Dendritic cell treated with granulocyte-macrophage colony-stimulating factor and Interleukin-4, amounts not matched to agents 40 ng/mL and 50 ng/mL, for 4 days (primary cell): Measurements from ENCODE around the gene TTC7B.
A peak's percentile ranks its signal among the peaks of the same experiment; 100 is the strongest.

Experiments
- H3K27ac Mint-ChIP-seq: one replicate; pipeline ENCODE4 v1.8.0; 2022; ENCODE audit warnings: mild to moderate bottlenecking, mixed read lengths
- H3K27me3 Mint-ChIP-seq: one replicate; pipeline ENCODE4 v1.8.0; 2022; ENCODE audit warnings: mild to moderate bottlenecking, mixed read lengths
- H3K36me3 Mint-ChIP-seq: one replicate; pipeline ENCODE4 v1.8.0; 2022; ENCODE audit warnings: low read depth, mixed read lengths
- H3K4me1 Mint-ChIP-seq: one replicate; pipeline ENCODE4 v1.8.0; 2022; ENCODE audit warnings: low read depth, mixed read lengths
- H3K4me3 Mint-ChIP-seq: one replicate; pipeline ENCODE4 v1.8.0; 2022; ENCODE audit warnings: mild to moderate bottlenecking, moderate library complexity, mixed read lengths
- H3K9me3 Mint-ChIP-seq: one replicate; pipeline ENCODE4 v1.8.0; 2022; ENCODE audit warnings: mixed read lengths
- intact Hi-C: fragments of 100-400 bp; cut with micrococcal nuclease; formaldehyde crosslinking; loops from one replicate; pipeline ENCODE4 v1.15.0; 2022

TTC7B gene

DNA sequence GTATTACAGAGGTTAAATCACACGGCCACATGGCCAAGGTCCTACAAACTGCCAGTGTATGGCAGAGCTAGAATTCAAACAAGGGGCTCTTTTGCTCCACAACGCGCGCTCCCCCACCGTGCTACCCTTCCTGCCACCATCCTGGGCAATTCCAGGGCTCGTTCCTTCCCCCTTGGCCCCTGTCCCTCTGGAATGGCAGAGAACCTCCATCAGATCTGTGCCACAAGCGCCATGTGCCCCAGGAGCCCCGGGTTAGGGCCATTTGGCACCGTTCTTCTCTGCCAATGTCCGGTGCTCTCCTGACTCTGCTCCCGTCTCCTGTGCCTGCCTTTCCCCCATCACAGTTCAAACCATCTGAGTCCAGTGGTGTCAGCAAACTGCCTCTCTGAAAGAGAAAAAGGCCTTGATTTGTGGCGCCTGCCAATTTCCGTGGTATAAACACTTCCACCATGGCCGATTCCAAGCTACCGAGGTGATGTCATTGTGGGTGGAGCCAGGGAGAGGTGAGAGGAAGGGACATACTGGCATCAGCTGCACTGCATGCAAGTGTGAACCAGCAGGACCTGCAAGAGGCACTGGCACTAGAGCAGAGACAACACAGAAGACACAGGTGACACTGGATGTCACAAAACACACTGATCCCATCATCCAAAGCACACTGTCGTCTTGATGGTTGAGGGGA is 256.3 kb downstream of the TTC7B start:
- H3K27ac Mint-ChIP-seq = no peak overlapping the region
- peaks cover 20% of the 10 kb centered on the region for H3K4me1 Mint-ChIP-seq
- no peaks in the 10 kb centered on the region for H3K9me3 Mint-ChIP-seq
- H3K27me3 Mint-ChIP-seq = peaks cover 4% of the 10 kb centered on the region
- no peak overlapping the region for H3K4me3 Mint-ChIP-seq
- no peaks in the 10 kb centered on the region for H3K36me3 Mint-ChIP-seq
- intact Hi-C loops = no loop called here

DNA sequence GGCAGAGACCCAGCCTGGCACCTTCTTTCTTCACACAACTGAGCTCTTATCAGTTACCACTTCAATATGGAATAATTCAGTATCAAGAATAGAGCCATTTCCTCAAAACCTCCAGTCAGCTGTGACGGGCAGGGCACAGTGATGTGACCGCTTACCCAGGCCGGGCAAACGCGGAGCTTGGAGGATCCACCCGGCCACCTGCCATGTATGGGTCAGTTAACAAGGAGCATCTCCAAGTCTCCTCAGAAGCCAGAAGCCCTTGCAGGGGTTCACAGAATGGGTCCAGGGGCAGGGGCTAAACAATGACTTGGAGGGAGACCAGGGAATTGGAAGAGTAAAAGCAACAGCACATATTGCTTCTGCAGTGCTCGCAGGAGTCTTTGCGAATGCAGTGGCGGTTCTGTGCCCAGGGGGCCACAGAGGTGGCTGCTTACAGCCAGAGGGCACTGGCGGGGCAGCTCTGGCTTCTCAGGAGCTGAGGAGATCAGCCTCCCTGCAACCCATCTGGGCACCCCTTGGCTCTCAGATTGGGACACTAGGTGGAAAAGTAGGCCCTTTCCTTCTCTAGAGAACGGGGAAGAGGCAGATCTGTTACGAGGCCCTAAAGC is 257.1 kb downstream of the TTC7B start:
- H3K27ac Mint-ChIP-seq = no peak overlapping the region
- peaks cover 6% of the 10 kb centered on the region for H3K36me3 Mint-ChIP-seq
- intact Hi-C loops = no loop called here

DNA sequence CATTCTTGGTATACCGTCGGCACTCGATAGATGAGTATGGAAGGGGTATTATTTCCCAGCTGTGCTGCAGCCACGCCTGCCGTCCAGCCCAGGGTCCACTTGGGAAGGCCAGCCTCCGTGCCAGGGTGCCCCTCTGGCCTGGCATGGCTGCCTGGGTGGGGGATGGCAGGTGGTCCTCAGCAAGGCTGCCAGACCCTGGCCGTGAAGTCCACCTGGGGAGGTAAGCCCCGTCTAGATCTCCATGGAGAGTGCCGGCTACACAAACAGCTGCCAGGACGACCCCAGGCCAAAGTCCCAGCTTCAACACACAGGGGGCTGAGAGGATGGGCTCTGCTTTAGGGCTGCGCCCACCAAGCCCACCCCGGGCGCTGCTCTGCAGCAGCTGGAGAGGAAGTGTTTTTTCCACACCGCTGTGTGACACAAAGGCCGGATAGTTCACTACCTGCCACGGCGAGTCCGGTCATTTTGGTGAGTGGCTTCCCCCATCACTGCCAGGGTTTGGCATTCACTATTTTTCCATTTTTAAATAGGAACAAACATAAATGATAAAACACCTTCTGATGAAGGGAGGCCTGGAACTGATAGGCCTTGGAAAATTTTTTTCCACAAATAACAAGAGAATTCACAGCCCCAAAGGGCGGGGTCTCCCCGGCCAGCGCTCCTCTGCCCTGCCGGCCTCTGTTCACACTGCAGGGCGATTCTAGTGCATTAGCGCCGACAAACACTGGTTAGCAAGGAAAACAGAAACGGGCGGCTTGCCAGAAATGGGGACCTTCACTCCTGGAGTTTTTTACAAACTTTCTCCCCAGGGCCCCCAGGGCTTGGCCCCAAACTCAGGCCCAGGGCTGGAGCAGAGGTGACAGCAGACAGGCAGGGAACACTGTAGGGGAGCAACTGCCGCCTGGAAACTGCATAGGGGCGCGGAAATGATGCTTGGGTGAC is 257.9 kb downstream of the TTC7B start:
- Mint-ChIP-seq H3K36me3 (peaks cover 6% of the 10 kb centered on the region), H3K9me3 (no peaks in the 10 kb centered on the region), H3K27me3 (peaks cover 6% of the 10 kb centered on the region), H3K4me1 (peaks cover 29% of the 10 kb centered on the region), H3K27ac (no peak overlapping the region), H3K4me3 (no peak overlapping the region)
- intact Hi-C loops = no loop called here

More for the DNA sequence above, 257.1 kb downstream of the TTC7B start:
- Mint-ChIP-seq H3K9me3 (no peaks in the 10 kb centered on the region), H3K4me1 (peaks cover 26% of the 10 kb centered on the region), H3K27me3 (peaks cover 6% of the 10 kb centered on the region), H3K4me3 (no peak overlapping the region)

DNA sequence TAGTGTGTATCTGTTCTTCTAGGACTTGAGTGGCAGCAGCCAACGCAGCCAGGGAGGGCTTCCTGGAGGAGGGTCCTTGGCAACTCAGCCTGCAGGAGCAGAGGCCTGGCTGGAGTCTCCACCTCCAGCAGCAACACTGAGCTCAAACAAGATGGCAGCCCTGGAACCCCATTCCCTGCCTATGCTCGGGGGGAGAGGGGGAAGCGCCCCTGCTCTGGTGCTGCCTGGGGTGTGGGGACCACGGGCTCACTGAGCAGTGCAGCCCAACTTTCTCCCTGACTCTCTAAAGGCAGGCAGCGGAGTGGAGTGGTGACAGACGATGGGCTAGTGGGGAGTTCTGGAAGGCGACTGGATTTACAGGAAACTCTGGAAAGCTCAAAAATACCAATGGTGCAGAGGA is 258.7 kb downstream of the TTC7B start:
- H3K4me1 Mint-ChIP-seq = peaks cover 36% of the 10 kb centered on the region
- peaks cover 6% of the 10 kb centered on the region for H3K36me3 Mint-ChIP-seq
- no peak overlapping the region for H3K27ac Mint-ChIP-seq
- intact Hi-C loops = no loop called here
- no peak overlapping the region for H3K4me3 Mint-ChIP-seq
- H3K9me3 Mint-ChIP-seq = no peaks in the 10 kb centered on the region
- H3K27me3 Mint-ChIP-seq = peaks cover 6% of the 10 kb centered on the region

DNA sequence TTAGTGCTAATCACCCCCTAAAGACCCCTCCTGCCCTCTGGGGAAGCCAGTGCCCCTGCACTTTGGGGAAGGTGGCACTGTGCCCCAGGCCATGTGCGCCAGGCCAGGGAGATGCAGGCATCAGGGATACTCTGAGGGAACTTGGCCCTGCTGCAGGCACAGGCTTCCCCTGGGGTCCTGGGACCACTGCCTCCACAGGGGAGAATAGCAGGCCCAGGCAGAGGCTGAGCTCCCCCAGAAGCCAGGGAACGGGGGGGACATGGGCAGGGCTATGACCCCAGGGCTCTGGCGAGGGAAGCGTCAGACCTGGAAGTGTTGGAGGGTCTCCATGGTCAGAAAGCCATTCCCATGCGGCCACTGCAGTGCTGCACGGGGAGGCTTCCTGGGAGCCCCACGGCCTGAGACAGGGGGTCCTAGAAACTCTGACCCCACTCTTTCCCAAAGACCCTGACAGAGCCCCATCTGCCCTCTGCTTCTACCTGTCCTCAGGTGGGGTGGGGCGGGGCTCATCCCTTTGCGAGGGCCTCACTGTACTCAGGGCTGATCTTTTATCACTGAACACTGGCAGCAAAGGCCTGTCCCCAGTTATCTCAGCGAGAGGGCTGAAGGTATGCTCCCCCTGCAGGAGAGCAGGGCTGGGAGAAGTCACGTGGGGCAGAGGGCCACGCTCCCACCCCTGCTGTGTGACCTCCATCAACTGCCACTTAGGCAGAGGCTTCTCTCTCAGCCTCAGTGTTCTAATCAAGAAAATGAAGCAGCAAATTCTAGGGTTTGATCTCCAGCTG is 259.4 kb downstream of the TTC7B start:
- Mint-ChIP-seq H3K27ac (no peak overlapping the region), H3K27me3 (peaks cover 6% of the 10 kb centered on the region), H3K4me1 (peaks cover 43% of the 10 kb centered on the region), H3K4me3 (no peak overlapping the region), H3K9me3 (no peaks in the 10 kb centered on the region), H3K36me3 (peaks cover 6% of the 10 kb centered on the region)
- intact Hi-C loops = no loop called here

DNA sequence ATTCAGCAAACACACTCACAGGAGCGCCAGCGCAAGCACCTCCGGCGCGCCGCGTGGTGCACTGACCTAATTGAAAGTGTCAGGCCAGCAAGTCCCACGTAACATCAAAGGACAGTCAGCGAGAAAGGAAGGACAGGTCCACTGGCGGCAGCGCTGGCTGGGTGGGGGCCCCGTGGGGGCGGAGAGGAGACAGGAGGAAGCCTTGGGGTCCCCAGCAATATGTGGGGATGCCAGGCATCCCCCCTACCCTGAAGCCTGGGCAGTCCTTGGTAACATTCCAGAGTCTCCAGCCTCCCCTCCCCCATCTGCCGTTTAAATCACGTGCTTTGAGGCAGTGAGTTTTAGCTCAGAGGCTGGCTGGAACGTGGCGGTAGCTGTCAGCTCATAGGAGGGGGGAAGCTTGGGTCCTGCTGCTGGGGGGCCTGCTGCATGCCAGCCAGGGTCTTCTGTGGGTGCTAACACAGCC is 260.2 kb downstream of the TTC7B start:
- H3K4me3 Mint-ChIP-seq = no peak overlapping the region
- H3K27me3 Mint-ChIP-seq = peaks cover 6% of the 10 kb centered on the region
- intact Hi-C loops = no loop called here
- H3K36me3 Mint-ChIP-seq = peaks cover 6% of the 10 kb centered on the region
- H3K9me3 Mint-ChIP-seq = no peaks in the 10 kb centered on the region
- peaks cover 50% of the 10 kb centered on the region for H3K4me1 Mint-ChIP-seq
- no peak overlapping the region for H3K27ac Mint-ChIP-seq

DNA sequence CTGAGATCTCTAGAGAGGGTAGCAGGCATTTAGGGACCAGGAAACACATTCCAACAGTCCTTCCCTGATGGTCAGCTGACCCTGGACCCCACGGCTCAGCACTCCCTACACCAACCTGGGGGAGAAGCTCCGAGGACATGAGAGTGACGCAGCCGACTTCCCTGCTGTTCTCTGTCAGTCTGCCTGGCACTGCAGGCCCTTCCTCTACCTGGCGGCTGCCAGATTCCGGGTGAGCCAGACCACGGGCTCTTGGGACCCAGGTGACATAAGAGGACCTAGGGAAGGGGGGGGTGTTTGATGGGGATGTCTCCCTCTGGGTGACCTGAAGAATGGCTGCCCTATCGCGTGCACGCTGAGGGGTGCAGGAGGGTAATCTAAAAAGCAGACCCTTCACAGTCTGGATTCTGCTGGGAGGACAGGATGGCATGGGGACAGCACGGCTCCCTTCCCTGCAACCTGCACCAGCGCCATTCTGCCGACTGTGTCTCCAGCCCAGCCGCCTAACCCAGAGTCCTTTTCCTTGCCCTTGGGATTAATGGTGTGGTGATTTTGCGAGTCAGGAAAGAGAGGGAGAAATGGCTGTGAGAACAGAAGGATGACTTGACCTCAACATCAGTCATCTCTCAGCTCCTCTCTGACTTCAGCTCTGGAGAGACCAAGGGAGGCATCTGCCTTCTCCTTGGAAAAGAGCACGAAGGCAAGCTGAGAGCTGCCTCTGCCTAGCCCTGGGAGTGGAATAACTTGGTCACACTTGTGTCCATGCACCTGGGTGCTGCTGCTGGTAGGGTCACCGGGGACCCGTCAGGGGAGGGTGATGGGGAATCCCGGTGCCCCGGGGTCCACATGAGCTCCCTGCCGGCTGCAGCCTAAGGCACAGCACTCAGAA is 260.9 kb downstream of the TTC7B start:
- H3K27me3 Mint-ChIP-seq = peaks cover 6% of the 10 kb centered on the region
- H3K4me3 Mint-ChIP-seq = no peak overlapping the region
- H3K27ac Mint-ChIP-seq = no peak overlapping the region
- intact Hi-C loops = no loop called here
- H3K9me3 Mint-ChIP-seq = no peaks in the 10 kb centered on the region
- peaks cover 8% of the 10 kb centered on the region for H3K36me3 Mint-ChIP-seq
- peaks cover 50% of the 10 kb centered on the region for H3K4me1 Mint-ChIP-seq

DNA sequence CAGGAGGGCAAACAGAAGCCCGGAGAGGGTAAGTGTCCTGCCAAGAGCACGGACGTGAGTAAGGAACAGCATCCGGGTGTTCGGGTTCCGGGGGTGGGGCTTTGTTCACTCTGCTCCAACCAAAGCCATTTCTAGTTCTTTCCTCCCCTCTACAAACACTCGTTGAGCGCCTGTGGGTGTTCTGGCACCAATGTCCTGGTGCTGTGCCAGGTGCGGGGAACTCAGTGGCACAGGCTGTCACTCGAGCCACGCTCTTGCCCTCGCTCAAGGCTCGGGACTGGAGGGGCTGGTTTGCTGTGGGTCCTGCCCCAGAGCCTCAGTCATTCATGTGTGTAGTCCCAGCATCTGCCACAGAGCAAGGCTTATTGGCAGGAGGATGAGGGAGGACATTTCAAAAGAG is 261.9 kb downstream of the TTC7B start:
- no peaks in the 10 kb centered on the region for H3K9me3 Mint-ChIP-seq
- H3K4me3 Mint-ChIP-seq = no peak overlapping the region
- peaks cover 6% of the 10 kb centered on the region for H3K27me3 Mint-ChIP-seq
- H3K4me1 Mint-ChIP-seq = peaks cover 47% of the 10 kb centered on the region
- intact Hi-C loops = no loop called here
- no peak overlapping the region for H3K27ac Mint-ChIP-seq
- peaks cover 11% of the 10 kb centered on the region for H3K36me3 Mint-ChIP-seq

DNA sequence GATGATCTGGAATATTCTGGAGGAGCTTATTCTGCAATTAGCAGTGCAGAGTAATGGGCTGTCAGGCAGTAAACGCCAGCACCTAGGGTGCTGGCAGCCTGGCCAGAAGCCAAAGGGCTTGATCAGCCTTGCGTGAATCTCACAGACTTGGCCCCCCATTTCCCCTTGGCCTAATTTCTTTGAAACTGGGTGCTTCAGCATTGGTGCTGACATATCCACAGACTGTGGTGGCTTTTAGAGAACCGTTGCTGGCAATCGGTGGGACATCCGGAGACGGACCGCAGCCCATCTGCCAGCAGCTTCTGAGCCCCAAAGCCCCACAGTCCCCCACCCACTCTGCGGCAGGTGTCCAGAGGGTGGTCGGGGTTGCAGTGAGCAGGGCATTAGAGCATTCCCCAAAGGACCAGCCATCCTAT is 262.3 kb downstream of the TTC7B start:
- Mint-ChIP-seq H3K36me3 (peaks cover 11% of the 10 kb centered on the region), H3K27me3 (peaks cover 6% of the 10 kb centered on the region), H3K4me3 (no peak overlapping the region), H3K27ac (peak overlapping the region; percentile 81), H3K4me1 (peaks cover 47% of the 10 kb centered on the region), H3K9me3 (no peaks in the 10 kb centered on the region)
- intact Hi-C loops = no loop called here

DNA sequence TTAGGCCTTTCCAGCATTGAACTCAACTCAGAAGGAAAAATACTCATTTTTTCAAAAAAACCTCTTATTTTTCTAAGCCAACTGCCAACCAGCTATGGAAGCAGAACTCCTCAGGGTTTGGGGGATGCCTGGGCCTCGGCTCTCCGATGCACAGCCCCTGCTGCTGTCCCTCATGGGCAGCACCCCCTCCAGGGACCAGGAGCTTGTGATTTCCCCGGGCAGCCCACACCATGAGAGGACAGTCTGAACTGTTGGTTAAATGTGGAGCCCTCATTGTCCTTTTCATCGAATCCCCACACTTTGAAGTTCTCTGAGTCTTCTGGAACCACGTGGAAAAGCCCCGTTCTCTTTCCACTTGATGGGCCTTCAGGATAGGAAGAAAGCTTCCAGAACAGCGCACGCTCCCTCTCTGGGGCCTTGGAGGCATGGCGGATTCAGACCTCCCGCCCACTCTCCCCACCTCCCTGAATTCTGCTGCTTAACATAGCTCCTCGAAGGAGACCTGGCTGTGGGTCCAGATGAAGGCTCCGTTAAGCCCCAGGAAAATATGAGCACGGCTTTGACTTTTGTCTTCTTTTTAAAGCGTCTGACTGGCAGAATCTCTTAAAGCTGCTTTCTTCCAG is 262.8 kb downstream of the TTC7B start:
- H3K27me3 Mint-ChIP-seq = peaks cover 6% of the 10 kb centered on the region
- H3K4me1 Mint-ChIP-seq = peaks cover 47% of the 10 kb centered on the region
- peak overlapping the region; percentile 81 for H3K27ac Mint-ChIP-seq
- H3K4me3 Mint-ChIP-seq = no peak overlapping the region
- H3K9me3 Mint-ChIP-seq = no peaks in the 10 kb centered on the region
- H3K36me3 Mint-ChIP-seq = peaks cover 11% of the 10 kb centered on the region
- intact Hi-C loops = no loop called here

DNA sequence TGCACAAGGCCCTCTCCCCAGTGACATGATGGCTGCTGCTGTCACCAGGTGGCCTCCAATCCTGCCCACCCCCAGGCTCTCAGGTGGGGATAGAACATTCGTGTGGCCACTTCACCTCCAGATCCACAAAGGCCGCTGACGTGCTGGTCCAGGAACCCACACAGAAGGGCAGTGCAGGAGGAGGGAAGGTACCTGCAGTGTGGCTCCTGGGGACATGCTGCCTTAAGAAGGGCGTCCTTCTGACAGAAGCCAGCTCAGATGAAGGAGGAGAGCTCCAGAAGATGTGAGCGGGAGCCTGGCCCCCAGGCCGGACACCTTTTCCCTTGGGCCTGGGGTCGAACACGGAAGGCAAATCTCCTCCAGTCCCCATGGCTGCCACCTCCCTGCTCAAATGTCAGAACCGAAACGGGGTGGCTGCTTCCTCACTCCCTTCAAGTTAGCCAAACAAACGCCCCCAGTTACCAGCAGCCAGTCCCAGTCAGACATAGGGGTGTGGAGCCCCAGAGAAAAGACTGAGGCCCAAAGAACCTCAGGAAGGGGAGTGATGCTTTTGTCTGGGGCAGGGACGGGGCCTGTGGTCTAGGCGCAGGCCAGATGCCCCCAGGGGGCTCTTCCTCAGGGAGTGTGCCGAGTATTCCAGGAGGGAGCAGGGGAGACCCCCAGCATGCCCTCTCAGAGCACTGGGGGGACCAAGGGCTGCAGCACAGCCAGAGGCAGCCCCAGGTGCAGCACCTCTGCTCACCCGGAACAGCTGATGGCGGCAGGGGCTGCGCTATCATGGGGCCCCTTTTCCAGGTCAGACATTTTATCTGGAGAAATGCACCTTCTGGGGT is 263.5 kb downstream of the TTC7B start:
- peaks cover 11% of the 10 kb centered on the region for H3K36me3 Mint-ChIP-seq
- H3K4me3 Mint-ChIP-seq = peak overlapping the region; percentile 39
- H3K4me1 Mint-ChIP-seq = peaks cover 47% of the 10 kb centered on the region
- H3K9me3 Mint-ChIP-seq = no peaks in the 10 kb centered on the region
- peak overlapping the region; percentile 81 for H3K27ac Mint-ChIP-seq
- intact Hi-C loops = no loop called here
- peaks cover 6% of the 10 kb centered on the region for H3K27me3 Mint-ChIP-seq
